SIG-M5 treated with dmso at 0.1 percent for 504 hours (cell line): ENCODE measurements around the gene MLPH.
"Not testable (repeated sequence)": the region's sequence is repeated elsewhere in the genome, so short reads cannot be mapped to it uniquely, and the experiment has no call there.

Experiments used
- DNase-seq: peaks from one replicate; lab custom pipeline; 2025; ENCODE audit not compliant: unreplicated experiment; lab: John Stamatoyannopoulos, UW

MLPH gene

DNA sequence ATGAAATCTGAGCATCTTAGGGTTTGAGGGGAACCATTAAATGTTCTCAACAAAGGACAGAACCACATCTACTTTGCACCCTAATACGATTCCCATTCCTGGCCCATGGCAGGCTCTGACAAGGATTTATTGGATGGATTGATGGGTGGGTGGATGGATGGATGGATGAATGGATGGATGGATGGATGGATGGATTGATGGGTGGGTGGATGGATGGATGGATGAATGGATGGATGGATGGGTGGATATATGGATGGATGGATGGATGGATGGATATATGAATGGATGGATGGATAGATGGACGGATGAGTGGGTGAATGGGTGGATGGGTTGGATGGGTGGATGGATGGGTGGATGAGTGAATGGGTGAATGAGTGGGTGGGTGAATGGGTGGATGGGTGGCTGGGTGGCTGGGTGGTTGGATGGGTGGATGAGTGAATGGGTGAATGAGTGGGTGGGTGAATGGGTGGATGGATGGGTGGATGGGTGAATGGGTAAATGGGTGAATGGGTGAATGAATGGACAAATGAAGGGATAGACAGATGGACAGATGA, 29.6 kb upstream of the MLPH start:
- no peak for DNase-seq

DNA sequence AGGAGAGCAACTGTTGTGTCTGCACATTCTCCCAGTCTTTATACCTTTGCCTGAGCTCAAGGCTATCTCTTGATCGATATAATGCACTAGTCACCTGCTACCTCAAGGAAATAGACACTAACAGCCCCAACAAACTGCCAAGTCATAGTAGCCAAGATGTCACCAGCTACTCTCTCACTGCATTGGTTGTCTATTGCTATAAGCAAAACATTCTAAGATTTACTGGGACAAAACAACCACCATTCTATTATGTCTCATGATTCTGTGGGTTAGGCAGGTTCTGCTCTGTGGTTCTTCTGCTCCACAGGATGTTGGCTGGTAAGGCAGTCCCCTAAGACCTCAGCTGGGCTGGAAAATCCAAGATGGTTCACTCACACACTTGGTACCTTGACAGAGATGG, 28.5 kb upstream of the MLPH start:
- no peak for DNase-seq

DNA sequence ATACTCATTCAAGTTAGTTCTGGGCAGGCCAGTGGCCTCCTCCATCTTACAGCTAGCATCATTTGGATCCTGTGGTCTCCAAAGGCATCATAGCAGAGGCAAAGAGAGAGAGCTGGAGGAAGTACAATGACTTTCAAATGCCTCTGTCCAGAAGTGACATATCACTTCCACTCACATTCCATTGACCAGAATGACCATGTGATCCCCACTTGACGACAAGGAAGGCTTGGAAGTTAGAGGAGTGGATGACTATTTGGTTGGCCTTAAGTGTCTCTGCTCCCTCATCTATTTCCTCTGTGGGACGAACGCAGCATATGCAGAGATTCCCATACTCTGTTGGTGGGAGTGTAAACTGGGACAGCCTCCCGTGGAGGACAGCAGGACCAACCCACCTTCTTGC, 27.8 kb upstream of the MLPH start:
- no peak for DNase-seq

DNA sequence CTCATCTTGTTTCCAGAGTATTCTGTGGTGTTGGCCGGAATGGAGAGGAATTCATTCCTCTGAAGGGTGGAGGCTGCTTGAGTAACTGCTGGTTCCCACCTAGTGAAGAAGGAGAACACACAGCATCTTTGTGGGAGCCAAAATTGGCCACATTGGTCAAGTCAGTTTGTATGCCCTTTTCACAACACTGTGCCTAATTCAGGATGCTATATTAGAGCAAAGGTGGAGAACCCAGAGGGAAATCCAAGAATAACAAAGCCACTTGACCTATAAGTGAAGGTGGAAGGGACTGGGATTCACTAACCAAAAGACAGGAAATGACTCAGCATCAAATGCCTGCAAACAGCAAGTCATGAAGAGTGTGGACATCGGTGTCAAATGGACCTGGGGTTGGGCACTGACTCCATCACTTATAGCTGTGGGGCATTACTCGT, 27.3 kb upstream of the MLPH start:
- no peak for DNase-seq

GRCh38 chr2:237464757-237465391, 22.2 kb upstream of the MLPH start:
- DNase-seq: no peak

- no peak for DNase-seq
Observed at GRCh38 chr2:237465515-237466148, 21.4 kb upstream of the MLPH start.

DNA sequence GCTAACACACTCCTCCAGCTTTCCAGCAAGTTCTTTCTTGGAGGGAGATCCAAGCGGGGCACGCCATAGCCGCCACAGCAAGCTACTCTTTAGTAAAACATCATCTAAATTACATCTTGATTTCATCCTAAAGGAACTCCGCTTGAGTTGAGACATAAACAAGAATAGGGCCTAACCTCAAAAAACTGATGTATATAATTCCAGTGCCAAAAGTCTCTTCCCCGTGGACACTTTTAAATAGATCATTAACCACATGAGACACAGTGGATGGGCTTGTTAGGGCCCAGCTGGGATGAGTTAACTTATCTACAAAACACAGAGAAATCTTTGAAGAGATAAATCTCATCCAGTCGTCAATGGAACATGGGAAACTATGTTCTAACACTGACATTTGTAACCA, 20.8 kb upstream of the MLPH start:
- DNase-seq: no peak

- no peak for DNase-seq
Observed at GRCh38 chr2:237467447-237468179, 19.4 kb upstream of the MLPH start.

GRCh38 chr2:237469410-237469809, 17.6 kb upstream of the MLPH start:
- not testable (repeated sequence) for DNase-seq

DNA sequence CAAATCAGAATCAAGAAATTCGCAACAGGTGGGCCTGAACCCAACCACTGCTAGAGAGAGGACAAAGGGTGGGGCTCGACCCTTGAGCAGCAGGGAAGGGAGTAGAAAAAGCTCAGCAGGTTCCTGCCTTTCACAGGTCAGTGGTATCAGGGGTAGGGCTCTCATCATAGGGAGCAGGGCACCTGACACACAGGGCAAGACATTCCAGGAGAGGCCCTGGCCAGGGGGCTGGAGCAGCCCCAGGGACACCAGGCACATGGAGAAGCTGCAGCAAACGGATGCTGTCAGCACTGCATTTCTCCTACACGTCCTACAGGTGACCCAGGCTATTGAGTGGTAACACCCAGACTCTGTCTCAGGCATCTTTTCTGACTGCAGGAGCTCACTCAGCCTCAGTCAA, 17.2 kb upstream of the MLPH start:
- no peak for DNase-seq

GRCh38 chr2:237470914-237471313, 16.1 kb upstream of the MLPH start:
- no peak for DNase-seq

DNA sequence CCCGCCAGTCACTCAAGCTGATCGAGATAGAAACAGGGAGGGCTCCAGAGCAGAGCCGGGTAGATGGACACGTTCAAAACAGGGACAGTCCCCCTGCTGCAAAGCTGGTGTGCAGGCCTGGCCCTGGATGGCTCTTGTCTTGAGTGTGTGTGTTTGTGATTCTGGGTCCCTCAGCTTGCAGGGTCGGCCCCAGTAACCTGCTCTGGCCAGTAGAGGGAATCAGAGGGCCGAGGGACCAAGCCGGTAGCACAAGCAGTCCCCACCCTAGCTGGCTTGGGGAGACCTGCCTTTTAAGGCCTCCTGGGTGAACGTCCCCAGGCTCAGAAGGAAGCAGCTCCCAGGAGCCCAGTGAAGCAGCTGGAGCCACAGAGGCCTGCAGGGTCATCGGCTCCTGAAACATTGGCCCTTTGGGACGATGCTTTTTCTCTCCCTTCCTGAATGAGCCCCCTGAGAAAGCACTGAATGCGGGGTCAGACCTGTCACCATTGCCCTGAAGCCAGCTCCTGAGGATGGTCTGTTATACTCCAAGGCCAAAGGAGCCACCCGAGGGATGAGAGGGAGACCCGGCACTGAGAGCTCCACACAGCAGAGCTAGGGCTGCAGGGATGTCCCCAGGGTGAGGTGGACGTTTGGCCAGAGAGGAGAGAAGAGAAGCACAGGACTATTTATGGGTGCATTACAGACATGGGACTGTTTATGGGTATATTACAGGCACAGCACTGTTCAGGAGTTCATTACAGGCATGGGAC, 15.4 kb upstream of the MLPH start:
- DNase-seq: peak; percentile 39

DNA sequence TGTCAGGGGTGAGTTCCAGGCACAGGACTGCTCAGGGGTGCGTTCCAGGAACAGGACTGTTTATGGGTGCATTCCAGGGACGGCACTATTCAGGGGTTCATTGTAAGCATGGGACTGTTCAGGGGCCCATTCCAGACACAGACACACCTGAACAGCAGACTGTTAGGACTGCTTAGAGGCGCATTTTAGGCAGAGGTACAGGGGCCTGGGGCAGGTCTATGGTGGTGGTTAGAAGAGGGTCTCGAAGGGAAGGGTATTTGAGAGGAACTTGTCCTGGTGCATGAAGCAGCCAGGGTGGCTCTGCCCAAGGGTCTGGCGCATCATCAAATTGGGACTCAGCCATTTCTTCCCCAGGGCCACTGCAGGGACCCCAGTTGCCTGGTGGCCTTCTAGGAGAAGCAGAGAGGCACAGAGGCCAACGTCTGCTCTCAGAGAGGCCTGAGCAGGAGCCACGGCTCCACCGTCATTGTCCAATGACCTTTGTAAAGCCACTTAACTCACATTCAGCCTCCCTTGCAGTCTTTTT, 14.8 kb upstream of the MLPH start:
- no peak for DNase-seq

DNA sequence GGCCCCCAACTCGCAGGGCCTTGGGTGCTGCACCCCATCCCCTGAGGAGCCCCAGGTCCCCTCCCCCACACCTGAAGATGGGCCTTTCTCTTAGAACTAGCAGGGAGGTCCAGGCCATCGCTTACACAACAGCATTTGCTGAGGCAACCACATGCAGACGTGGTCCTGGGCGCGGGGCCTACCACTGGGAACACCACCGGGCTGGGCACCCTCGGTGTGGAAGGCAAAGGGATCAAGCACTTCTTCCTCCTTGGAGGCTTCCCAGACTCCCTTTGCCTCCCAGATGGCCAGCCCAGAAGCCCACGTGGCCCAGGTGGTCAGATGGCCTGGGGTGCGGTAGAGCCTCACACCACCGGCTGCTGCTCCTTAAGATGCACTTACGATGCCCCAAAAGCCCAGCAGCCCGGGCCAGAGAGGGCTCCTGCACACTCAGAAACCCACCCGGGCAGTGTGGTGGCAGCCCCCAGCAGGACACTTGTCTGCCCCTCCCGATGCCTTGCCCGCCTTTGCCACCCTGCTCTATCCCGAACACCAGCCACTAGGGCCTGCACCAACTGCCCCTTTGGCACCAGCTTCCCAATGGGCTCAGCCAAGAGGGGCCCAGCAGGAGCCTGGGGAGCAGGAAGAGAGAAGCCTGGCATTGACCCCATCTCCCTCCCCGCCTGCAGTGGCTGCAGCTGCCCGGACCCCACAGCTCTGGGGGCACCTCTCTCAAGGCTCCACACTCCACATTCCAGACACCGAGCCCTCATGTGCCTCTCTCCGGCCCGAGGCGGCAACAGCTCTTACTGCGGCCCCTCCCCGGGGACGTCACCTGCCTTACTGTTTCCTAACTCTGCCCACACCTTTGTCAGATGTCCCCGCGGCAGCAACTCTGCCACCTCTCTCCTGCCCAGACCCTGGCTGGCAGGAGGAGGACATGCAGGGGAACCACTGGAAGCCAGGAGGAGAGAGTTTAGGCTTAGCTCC, 13.9 kb upstream of the MLPH start:
- DNase-seq: no peak

GRCh38 chr2:237473878-237474441, 13.1 kb upstream of the MLPH start:
- DNase-seq: no peak

DNA sequence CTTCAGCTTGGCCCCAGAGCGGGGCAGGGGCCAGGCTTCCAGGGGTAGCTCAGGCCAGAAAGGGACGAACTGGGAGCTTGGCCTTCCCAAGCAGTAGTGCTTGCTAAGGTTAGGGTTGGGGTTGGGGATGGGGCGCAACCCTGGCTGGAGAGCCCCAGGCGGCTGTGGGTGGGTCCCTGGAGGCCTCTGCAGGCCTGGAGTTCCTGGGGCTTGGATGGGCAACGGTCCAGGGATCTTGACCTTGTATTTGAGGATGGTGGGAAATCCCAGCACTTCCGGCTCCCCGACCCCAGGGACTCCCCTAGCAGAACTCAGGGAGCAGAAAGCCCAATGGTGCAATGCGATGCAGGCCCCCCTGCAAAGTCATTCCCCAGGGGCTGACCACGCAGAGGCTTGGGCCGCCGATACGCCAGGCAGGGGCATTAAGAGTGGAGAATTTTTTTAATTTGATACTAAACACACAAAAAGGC, 12.6 kb upstream of the MLPH start:
- no peak for DNase-seq

- DNase-seq: peak; percentile 68
Observed at GRCh38 chr2:237474931-237475703, 11.9 kb upstream of the MLPH start.

DNA sequence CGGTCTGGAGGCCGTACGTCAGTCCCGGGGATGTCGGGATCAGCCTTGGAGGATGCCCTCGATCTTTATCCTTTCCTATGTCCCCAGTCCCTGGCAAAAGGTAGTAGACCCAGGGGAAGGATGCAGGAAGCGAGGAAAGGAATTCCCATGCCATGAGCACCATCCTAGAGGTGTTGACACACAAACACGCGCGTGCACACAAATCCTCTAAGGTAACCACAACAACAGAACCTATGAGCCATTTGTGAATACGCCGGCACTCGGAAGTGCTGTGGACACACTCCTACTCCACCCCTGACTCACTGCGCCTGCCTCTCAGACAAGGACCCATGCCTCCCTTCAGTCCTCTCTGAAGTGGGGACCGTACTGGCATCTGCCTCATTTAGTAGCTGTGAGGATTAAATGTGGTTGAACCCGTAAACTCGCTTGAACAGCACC, 11.3 kb upstream of the MLPH start:
- DNase-seq: peak; percentile 47

DNA sequence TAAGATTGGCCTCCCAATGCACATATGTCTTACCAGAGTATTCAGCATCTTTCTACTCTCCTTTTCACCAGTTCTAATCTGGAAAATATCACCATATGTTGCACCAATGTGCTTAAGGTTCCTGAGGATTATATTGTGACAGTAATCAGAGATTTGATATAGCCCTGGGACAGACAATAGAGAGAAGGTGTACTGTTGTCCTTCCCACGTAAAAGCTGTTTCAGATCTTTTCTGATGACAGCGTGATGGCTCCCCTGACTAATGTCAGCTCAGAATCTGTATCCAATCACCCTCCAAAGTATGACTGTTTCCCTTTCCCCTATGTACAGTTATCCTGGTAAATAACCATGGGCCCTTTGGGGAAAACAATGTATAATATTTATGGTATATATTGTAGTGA, 9.0 kb upstream of the MLPH start:
- no peak for DNase-seq
